Measurements from ENCODE around the gene PSMA8. TPM values are rescaled to one million over a fixed set of nuclear protein-coding genes. Genes with fewer than 3 reads are reported as not detected.

PSMA8 gene
- total RNA-seq, 1 experiment from 2014 or later = not detected

DNA sequence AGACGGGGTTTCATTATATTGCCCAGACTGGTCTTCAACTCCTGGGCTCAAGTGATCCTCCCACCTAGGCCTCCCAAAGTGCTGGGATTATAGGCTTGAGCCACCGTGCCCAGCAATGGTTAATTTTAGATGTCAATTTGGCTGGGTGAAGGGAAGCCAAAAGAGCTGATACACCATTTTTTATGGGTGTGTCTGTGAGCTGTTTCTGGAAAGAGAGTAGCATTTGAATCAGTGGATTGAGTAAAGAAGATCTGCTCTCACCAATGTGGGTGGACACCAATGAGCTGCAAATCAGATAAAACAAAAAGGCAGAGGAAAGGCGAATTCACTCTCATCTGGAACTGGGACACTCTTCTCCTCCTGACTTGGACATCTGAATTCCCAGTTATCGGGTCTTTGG lies 76.5 kb downstream of the PSMA8 start:
- H2AK5ac ChIP-seq (ENCODE audit: insufficient read length, low read length) = no peak overlapping the region
- no peaks in the 10 kb centered on the region for H3K79me1 ChIP-seq (ENCODE audit: insufficient read depth, low read depth, low read length, poor library complexity, severe bottlenecking)
- H2BK120ac ChIP-seq (ENCODE audit: low read depth, low read length, poor library complexity, severe bottlenecking) = no peak overlapping the region
- Mint-ChIP-seq H3K36me3 (ENCODE audit: insufficient read depth in 1 of 3, low read depth in 3 of 3) (no peaks in the 10 kb centered on the region), H3K27ac (no peak overlapping the region; a peak in 1 of 7 replicates), H3K4me3 (no peak overlapping the region), H3K9me3 (no peaks in the 10 kb centered on the region), H3K4me1 (no peaks in the 10 kb centered on the region), H3K27me3 (ENCODE audit: low read depth) (no peaks in the 10 kb centered on the region)
- H3K9ac ChIP-seq (ENCODE audit: extremely low read depth, insufficient read length, low read length) = no peak overlapping the region
- no peaks in the 10 kb centered on the region for H3K9me3 ChIP-seq (ENCODE audit: control insufficient read depth, low read depth, low read length)
- no peak overlapping the region for H2BK5ac ChIP-seq (ENCODE audit: insufficient read length, low read length)
- no peak overlapping the region for H3K4me2 ChIP-seq (ENCODE audit: insufficient read depth, insufficient read length, low read length)
- H2BK20ac ChIP-seq (ENCODE audit: low read depth, low read length, poor library complexity, severe bottlenecking) = no peak overlapping the region
- TF ChIP-seq, protein P1, sequence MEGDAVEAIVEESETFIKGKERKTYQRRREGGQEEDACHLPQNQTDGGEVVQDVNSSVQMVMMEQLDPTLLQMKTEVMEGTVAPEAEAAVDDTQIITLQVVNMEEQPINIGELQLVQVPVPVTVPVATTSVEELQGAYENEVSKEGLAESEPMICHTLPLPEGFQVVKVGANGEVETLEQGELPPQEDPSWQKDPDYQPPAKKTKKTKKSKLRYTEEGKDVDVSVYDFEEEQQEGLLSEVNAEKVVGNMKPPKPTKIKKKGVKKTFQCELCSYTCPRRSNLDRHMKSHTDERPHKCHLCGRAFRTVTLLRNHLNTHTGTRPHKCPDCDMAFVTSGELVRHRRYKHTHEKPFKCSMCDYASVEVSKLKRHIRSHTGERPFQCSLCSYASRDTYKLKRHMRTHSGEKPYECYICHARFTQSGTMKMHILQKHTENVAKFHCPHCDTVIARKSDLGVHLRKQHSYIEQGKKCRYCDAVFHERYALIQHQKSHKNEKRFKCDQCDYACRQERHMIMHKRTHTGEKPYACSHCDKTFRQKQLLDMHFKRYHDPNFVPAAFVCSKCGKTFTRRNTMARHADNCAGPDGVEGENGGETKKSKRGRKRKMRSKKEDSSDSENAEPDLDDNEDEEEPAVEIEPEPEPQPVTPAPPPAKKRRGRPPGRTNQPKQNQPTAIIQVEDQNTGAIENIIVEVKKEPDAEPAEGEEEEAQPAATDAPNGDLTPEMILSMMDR (conservative IDR thresholded peaks at IDR 0.05) = no peak
- no peak overlapping the region for H2BK15ac ChIP-seq (ENCODE audit: low read depth, low read length)
- H3K4me1 ChIP-seq (ENCODE audit: insufficient read depth, low read length) = no peaks in the 10 kb centered on the region
- DNase-seq = no peak
- H3K23ac ChIP-seq (ENCODE audit: insufficient read length, low read depth, low read length) = no peak overlapping the region
- no CpG with 5 or more reads among the region's 4 CpGs for WGBS (ENCODE audit: extremely low coverage, insufficient read length, low lambda C conversion rate)
- H3T11ph ChIP-seq (ENCODE audit: low read length) = no peak overlapping the region
- no peak overlapping the region for H4K91ac ChIP-seq (ENCODE audit: insufficient read length, low read depth, low read length)
- no peaks in the 10 kb centered on the region for H3K27me3 ChIP-seq (ENCODE audit: insufficient read depth, low read length)
- no peak overlapping the region for H3K14ac ChIP-seq (ENCODE audit: insufficient read depth, low read length)
- H3K18ac ChIP-seq (ENCODE audit: insufficient read length, low read depth, low read length) = no peak overlapping the region
- H2AFZ ChIP-seq (ENCODE audit: low read length) = no peak overlapping the region
- H3K4ac ChIP-seq (ENCODE audit: low read depth, low read length) = no peak overlapping the region
- no peaks in the 10 kb centered on the region for H3K23me2 ChIP-seq (ENCODE audit: insufficient read length, low read depth, low read length, poor library complexity, severe bottlenecking)
- H3K27ac ChIP-seq (ENCODE audit: insufficient read length, low read depth, low read length) = no peak overlapping the region
- H4K5ac ChIP-seq (ENCODE audit: insufficient read length, low read depth, low read length) = no peak overlapping the region
- H3K79me2 ChIP-seq (ENCODE audit: insufficient read depth, low read length) = no peaks in the 10 kb centered on the region
- H3K56ac ChIP-seq (ENCODE audit: insufficient read length, low read depth, low read length) = no peak overlapping the region
- H4K8ac ChIP-seq (replicated peaks; ENCODE audit: insufficient read length, low read depth, low read length) = no peak overlapping the region
- H4K20me1 ChIP-seq (ENCODE audit: control insufficient read depth, insufficient read depth, insufficient read length) = no peaks in the 10 kb centered on the region
- no peak overlapping the region for H2BK12ac ChIP-seq (ENCODE audit: insufficient read length, low read depth, low read length)

All from H9 (cell line).